DND-41 (cell line): Measurements from ENCODE around the gene SUPT16H.

ENCODE experiments used
- ATAC-seq: fragments of 200-7000 bp; cut with Tn5 transposase; 3 replicates; pipeline ENCODE4 v1.9.1; 2021; ENCODE audit warnings: low read depth; ENCODE audit not compliant: insufficient read depth
- DNase-seq: peaks from one replicate; pipeline ENCODE4 v3.0.0-alpha.2; 2020
- H2AFZ ChIP-seq: 2 replicates; pipeline ENCODE4 v1.6.0; 2012; ENCODE audit warnings: low read depth, low read length
- H3K27ac ChIP-seq: 2 replicates; pipeline ENCODE4 v1.5.1; 2012; ENCODE audit warnings: low read length, inconsistent platforms
- H3K27me3 ChIP-seq: fragments of 200-600 bp; sonication (generic); 2 replicates; pipeline ENCODE4 v1.6.0; 2012; ENCODE audit warnings: low read length, mild to moderate bottlenecking, inconsistent platforms; ENCODE audit not compliant: insufficient read depth, poor library complexity
- H3K36me3 ChIP-seq: 2 replicates; pipeline ENCODE4 v1.5.1; 2012; ENCODE audit warnings: low read length, inconsistent platforms; ENCODE audit not compliant: insufficient read depth
- H3K4me1 ChIP-seq: 2 replicates; pipeline ENCODE4 v1.5.1; 2012; ENCODE audit warnings: mild to moderate bottlenecking, low read length; ENCODE audit not compliant: insufficient read depth
- H3K4me2 ChIP-seq: 2 replicates; pipeline ENCODE4 v1.6.0; 2012; ENCODE audit warnings: mild to moderate bottlenecking, moderate library complexity, low read length, inconsistent platforms; ENCODE audit not compliant: insufficient read depth
- H3K4me3 ChIP-seq, 2 experiments: fragments of 200-600 bp in 1 of 2; shearing (Covaris generic) in 1 of 2; 2 replicates each; pipeline ENCODE4 v1.5.1; 2012 to 2016; ENCODE audit warnings: inconsistent platforms in 2 of 2, low read length in 2 of 2, mild to moderate bottlenecking in 2 of 2, low read depth in 1 of 2, moderate library complexity in 1 of 2
- H3K79me2 ChIP-seq: 2 replicates; pipeline ENCODE4 v1.6.0; 2012; ENCODE audit warnings: low read length, inconsistent platforms; ENCODE audit not compliant: insufficient read depth
- H3K9ac ChIP-seq: 2 replicates; pipeline ENCODE4 v1.6.0; 2012; ENCODE audit warnings: low read depth, mild to moderate bottlenecking, inconsistent platforms, low read length, moderate library complexity
- H3K9me3 ChIP-seq: 2 replicates; pipeline ENCODE4 v1.5.1; 2012; ENCODE audit warnings: low read length, moderate library complexity, mild to moderate bottlenecking, inconsistent platforms; ENCODE audit not compliant: insufficient read depth, severe bottlenecking
- H4K20me1 ChIP-seq: 2 replicates; pipeline ENCODE4 v1.6.0; 2012; ENCODE audit warnings: low read length; ENCODE audit not compliant: insufficient read depth
- CTCF ChIP-seq: IDR thresholded peaks from 2 replicates; pipeline ENCODE4 v1.5.1; 2012; ENCODE audit warnings: borderline replicate concordance, low read length, moderate library complexity, mild to moderate bottlenecking; ENCODE audit not compliant: poor library complexity, severe bottlenecking; ENCODE audit errors: extremely low read depth
- EZH2 ChIP-seq: IDR thresholded peaks from 3 replicates; pipeline ENCODE4 v1.6.1; 2012; ENCODE audit warnings: borderline replicate concordance, low read depth, mild to moderate bottlenecking, moderate library complexity, low read length, inconsistent platforms; ENCODE audit not compliant: severe bottlenecking

The SUPT16H gene

GRCh38 chr14:21302013-21302835, 81.6 kb downstream of the SUPT16H start:
- Histone ChIP-seq H3K27ac (no peak overlapping the region), H3K4me1 (no peaks in the 10 kb centered on the region), H3K9me3 (no peaks in the 10 kb centered on the region), H3K36me3 (no peaks in the 10 kb centered on the region), H3K4me2 (no peak overlapping the region), H4K20me1 (no peaks in the 10 kb centered on the region), H3K9ac (no peak overlapping the region), H3K27me3 (peaks cover 3% of the 10 kb centered on the region), H2AFZ (no peak overlapping the region), H3K79me2 (no peaks in the 10 kb centered on the region), H3K4me3 (no peak overlapping the region)
- TF ChIP-seq CTCF: no peak
- TF ChIP-seq EZH2: no peak
- DNase-seq (no peak), ATAC-seq (no peak)
